Astrocyte (in vitro differentiated cells and primary cell): ENCODE data around the gene SLC66A2.

Experiments used
- CTCF ChIP-seq: IDR thresholded peaks from 2 replicates; pipeline ENCODE4 v1.5.1; 2011; ENCODE audit warnings: low read depth, mild to moderate bottlenecking, inconsistent platforms, low read length, moderate library complexity; ENCODE audit not compliant: insufficient read depth
- EZH2 ChIP-seq: IDR thresholded peaks from 2 replicates; pipeline ENCODE4 v1.6.1; 2012; ENCODE audit warnings: mild to moderate bottlenecking, low read length, inconsistent platforms; ENCODE audit not compliant: insufficient read depth

DNA sequence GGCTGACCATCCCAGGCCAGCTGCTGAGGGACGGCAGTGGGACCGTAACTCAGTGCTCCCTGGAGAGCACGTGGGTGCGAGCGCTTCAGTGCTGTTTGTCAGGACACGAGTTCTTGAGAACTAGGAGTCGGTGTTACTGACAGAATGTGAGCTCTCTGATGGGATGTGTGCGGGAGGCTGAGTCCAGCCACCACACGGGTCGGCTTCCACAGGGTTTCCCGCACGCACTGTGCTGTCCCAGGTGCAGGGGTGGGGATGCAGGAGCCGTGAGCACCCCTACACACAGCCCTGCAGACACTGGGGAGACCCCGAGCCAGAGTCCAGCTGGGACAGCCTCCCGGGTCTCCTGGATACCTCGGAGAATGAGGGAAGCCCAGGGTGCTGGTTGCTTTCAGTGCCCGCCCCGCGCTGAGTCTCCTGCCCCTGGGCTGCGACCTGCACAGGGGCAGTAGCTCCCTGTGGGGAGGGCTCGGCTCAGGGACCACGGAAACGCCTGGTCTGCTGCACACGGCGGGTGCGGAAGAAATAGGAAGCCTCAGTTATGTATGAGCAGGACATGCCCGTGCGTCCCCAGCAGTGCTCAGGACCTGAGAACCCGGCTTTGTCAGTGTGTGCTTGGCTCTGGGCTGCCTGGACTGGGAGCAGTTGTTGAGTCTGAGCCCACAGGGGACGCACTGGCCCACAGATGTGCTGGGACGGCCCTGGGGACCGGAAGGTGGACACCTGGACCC lies 82.5 kb downstream of the SLC66A2 start:
- TF ChIP-seq CTCF (no peak), EZH2 (no peak)
